Measurements from ENCODE around the gene LBX1.

GRCh38 chr10:101262147-101262546 is 32.9 kb upstream of the LBX1 start:
- no peak for TF ChIP-seq CTCF (conservative IDR thresholded peaks at IDR 0.05; ENCODE audit: low read length)
- TF ChIP-seq EZH2phosphoT487 (IDR thresholded peaks at IDR 0.05; ENCODE audit: borderline replicate concordance, low read depth, low read length): no peak

Data from OCI-LY7 (cell line).